Measurements from ENCODE around the gene SLC25A25.

- TF ChIP-seq CTCF (IDR thresholded peaks at IDR 0.05) (peak; percentile 94 to 98 (median 97)), POLR2AphosphoS5 (IDR thresholded peaks at IDR 0.05) (peak in 1 of 3 donors; percentile 62)
Measured at GRCh38 chr9:128034821-128035652, 33.0 kb upstream of the SLC25A25 start.
